Fibroblast of lung (primary cell): Measurements from ENCODE around the gene IGSF21.
"Not testable (repeated sequence)": the region's sequence is repeated elsewhere in the genome, so short reads cannot be mapped to it uniquely, and the experiment has no call there.

ENCODE experiments used
- CTCF ChIP-seq, 2 donors: IDR thresholded peaks in 1 of 2; conservative IDR thresholded peaks in 1 of 2; 1 replicate in 1 of 2; 2 replicates in 1 of 2; pipeline ENCODE4 v1.5.1; 2011 to 2012; ENCODE audit warnings: low read length in 2 of 2, control low read depth in 1 of 2, inconsistent platforms in 1 of 2, low read depth in 1 of 2, mild to moderate bottlenecking in 1 of 2
- EZH2 ChIP-seq: IDR thresholded peaks from 2 replicates; pipeline ENCODE4 v1.5.1; 2012; ENCODE audit warnings: low read length, control low read depth, mild to moderate bottlenecking; ENCODE audit errors: missing control alignments

GRCh38 chr1:18372505-18372904, 264.9 kb downstream of the IGSF21 start:
- not testable (repeated sequence) for TF ChIP-seq CTCF (conservative IDR thresholded peaks at IDR 0.05 in 1 of 2, IDR thresholded peaks at IDR 0.05 in 1 of 2; ENCODE audit: low read depth in 1 of 2, low read length in 2 of 2); EZH2
